Measurements from ENCODE around the gene AP4E1.

- TF ChIP-seq CTCF (IDR thresholded peaks at IDR 0.05; ENCODE audit: borderline replicate concordance, extremely low read depth, low read length, poor library complexity, severe bottlenecking) (no peak), EZH2 (IDR thresholded peaks at IDR 0.05; ENCODE audit: borderline replicate concordance, low read depth, low read length, severe bottlenecking) (no peak)
These were observed 62.6 kb downstream of the AP4E1 start for GRCh38 chr15:50971115-50971514.

Measured in DND-41 (cell line).